GM19438 (cell line): ENCODE measurements around the gene SLC9A1.

Experiments
- ATAC-seq: cut with Tn5 transposase; IDR thresholded peaks from one replicate; pipeline ENCODE4 v1.9.1; 2021; ENCODE audit warnings: low read depth; ENCODE audit not compliant: unreplicated experiment

The SLC9A1 gene

GRCh38 chr1:27084107-27084506 lies 70.8 kb downstream of the SLC9A1 start:
- ATAC-seq: no peak

GRCh38 chr1:27077968-27078367 lies 77.0 kb downstream of the SLC9A1 start:
- no peak for ATAC-seq

- no peak for ATAC-seq
These were observed 78.1 kb downstream of the SLC9A1 start for GRCh38 chr1:27076803-27077202.

DNA sequence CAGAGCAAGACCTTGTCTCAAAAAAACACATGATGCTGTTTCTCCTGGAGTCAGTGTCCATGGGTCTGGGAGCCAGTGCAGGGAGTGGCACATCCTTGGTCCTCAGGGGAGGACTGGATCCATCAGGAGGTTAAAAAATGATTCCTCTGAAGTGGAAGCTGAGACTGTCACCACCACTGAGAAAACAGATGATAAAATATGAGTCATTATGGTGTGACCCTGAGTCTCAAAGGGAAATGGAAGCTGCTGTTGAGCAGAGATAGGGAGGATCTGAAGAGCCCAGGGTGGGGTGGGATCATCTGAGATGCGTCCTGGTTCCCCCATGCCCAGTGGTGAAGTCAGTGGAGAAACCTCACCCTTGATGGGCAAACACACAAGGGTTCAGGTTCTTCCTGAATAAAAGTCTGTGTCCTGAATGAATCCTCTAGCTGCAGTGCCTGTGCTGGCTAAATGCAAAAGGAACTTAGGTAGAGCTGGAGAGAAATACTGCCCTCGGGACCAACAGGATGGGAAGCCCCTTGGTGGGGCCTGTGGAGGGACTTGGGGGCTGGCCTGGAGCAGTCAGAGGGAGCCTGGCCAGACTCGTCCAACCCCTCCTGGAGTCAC lies 80.6 kb downstream of the SLC9A1 start:
- ATAC-seq: no peak

DNA sequence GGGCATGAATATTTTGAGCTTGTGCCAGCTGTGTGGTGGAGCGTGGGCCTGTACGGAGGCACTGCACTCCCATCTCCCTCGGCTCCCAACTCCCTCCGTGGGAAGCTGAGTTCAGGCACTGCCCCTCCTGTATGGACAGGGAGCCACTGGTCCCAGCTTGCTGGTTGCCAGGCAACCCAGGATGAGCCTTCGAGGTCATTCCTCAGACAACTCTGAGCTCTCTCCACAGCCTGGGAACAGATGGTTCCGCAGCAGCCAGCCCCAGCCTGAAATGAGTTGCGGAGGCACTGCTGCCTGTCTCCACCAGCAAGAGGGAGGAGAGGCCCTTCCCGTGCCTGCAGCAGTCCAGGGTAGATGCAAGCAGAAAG lies 83.9 kb downstream of the SLC9A1 start:
- no peak for ATAC-seq

DNA sequence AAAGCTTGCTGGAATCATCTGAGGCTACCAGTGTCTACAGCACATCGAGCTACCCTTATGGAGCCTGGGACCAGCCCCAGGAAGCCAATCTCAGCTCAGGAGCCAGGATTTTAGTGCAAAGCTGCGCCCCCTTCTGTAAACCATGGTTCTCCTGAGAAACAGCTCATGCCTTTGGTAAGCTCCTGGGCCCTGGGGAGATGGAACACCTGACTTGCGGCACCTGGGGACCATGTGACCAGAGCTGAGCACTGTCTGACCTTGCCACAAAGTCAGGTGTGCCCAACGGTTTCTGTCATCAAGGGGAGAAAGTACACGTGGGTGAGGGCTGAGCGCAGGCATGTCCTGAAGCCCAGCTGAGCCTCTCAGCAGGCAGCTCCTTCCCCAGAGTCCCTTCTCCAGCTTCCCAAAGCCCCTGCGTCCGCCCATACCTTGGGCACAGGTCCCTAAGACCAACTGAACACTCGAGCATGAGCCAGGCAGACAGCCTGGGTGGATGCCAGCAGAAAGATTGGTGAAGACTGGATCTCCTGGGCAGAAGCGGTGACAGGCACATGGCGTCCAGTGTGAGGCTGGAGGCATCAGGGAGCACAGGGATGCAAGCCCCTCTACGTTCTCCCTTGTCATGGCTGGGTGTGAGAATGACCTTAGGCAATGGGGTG lies 84.4 kb downstream of the SLC9A1 start:
- ATAC-seq: no peak

- ATAC-seq: no peak
These were observed 86.0 kb downstream of the SLC9A1 start for GRCh38 chr1:27068922-27069321.

GRCh38 chr1:27065999-27066630 lies 88.8 kb downstream of the SLC9A1 start:
- ATAC-seq: no peak

- ATAC-seq: no peak
These were observed 94.0 kb downstream of the SLC9A1 start for GRCh38 chr1:27060891-27061290.

DNA sequence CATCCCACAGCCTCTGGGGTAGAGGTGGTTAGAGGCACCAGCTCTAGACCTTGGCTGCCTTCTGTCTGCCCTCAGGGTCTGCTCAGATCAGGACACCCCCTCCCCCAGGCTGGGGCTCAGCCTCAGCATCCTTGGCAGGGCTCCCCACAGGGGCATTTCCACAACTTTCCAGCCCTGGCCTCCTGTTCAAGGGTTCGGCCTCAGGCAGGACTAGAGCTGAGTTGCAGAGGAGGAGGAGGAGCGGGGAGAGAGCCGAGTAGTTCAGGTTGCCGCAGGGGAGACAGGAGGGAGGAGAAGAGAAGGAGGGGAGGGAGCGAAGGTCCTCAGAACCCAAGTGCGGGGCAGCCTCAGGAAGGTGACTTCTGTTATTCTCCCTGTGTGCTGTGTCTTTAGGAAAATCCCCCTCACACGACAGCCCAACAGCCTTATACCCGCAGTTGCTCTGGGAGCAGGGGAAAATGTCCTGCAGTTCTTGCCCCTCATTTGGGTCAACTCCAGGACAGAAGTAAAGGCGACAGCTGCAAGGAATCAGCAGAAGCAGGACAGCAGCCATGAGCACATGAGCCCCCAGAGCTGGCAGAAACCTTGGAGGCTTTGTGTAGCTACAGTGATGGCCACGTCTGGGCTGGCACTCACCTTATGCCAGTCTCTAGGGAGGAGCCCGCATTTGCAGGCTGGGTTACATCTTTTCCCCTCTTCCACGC lies 95.8 kb downstream of the SLC9A1 start:
- ATAC-seq: no peak

- no peak for ATAC-seq
These were observed 96.9 kb downstream of the SLC9A1 start for GRCh38 chr1:27057801-27058625.

DNA sequence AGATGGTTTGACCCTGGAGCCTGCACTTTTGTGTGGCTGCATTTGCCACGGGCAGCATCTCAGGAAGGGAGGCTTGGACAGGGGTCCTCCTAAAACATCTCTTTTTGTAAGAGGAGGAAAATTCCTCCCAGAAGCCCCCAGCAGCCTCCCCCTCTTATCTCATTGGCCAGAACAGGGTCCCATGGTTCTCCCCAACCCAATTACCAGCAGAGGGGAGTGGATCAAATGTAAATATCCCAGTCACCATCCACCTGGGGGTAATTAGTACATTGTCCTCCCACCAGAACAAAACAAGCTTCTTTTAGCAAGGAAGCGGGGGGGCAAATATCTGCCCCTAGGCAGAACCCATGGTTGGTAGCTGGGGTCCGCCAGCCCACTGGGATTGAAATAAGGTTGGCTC lies 97.5 kb downstream of the SLC9A1 start:
- no peak for ATAC-seq

- no peak for ATAC-seq
These were observed 100.8 kb downstream of the SLC9A1 start for GRCh38 chr1:27053977-27054753.

GRCh38 chr1:27052527-27052926 lies 102.4 kb downstream of the SLC9A1 start:
- no peak for ATAC-seq

DNA sequence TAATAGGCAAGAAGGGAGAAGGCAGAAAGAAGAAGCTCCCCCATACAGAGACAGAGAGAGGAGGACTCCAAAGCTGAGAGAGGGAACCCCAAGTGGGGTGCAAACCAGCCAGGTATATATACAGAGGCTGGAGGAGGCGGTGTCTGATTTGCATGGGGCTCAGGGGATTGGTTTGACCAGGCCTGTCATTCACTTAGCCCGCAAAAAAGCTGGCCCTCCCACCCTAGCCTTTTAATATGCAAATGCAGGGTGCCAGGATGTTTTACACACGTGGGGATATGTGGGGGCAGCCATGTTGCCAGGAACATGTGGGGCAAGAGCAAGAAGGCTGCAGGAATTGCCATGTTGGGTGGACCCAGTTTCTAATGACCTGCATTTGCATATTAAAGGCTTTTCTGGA lies 105.3 kb downstream of the SLC9A1 start:
- ATAC-seq: no peak

DNA sequence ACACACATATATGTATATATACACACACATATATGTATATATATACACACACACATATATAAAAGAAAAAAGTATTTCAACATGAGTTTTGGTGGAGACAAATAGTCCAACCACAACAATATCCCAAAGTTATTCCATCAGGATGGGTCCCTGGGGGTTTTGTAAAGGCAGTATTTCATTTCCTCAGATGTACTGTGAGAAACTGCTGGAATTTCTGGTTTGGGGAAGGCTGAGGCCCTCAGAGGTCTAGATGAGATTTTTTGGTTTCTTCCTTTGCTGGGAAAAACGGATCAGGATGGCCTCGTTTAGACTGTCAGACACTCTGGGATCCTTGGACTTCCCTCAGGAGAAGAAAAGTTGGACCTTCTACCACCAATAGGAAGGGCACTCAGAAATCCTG lies 105.8 kb downstream of the SLC9A1 start:
- no peak for ATAC-seq
